ENCODE data around the gene TTLL5.

Gene TTLL5

DNA sequence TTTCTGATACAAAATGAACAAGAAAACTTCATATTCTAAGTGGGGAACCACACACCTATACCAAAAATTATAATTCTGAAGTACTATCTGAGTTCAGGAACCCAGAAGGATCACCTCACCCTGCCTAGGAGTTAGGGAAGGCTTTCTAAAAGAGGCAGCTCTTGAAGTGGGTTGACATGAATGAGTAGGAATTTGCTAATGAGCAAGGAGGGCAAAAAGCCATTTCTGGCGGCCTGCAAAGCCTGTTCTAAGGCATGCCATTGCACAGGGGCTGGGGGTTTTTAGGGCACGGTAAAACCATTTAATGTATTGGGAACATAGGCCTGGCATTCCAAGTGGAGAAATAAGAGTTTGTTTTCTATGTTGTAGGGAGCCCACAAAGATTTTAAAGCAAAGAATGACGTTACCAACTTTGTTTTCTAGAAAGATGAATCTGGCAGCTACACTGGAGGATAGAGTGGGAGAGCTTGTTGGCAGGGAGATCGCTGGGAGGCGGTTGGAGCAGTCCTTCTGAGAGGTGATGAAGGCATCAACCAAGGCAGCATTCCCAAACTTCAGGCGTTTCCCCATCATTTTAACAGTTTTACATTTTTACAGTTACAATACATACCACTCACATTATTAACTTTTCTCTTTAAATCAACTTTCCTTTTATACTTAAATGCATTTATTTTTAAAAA, 338.6 kb downstream of the TTLL5 start:
- no peak for DNase-seq

- DNase-seq, result no peak
These were observed 341.3 kb downstream of the TTLL5 start for GRCh38 chr14:76002383-76002782.
